Esophagus muscularis mucosa (tissue), 4 donors: ENCODE results near the gene CAMK2G. TPM values are rescaled to one million over a fixed set of nuclear protein-coding genes. Genes with fewer than 3 reads are reported as not detected.

Experiments
- DNase-seq: peaks from one replicate; pipeline ENCODE4 v3.0.0-alpha.2; 2017; ENCODE audit errors: extremely low spot score
- H3K27ac ChIP-seq, 4 donors: fragments of 200-600 bp; sonication (generic); replicated peaks in 1 of 4; 1 replicate in 3 of 4; 2 replicates in 1 of 4; pipeline ENCODE4 v1.5.1; 2016 to 2019; ENCODE audit warnings: mild to moderate bottlenecking in 1 of 4
- H3K27me3 ChIP-seq, 4 donors: fragments of 200-600 bp; sonication (generic); one replicate each; pipeline versions ENCODE4 v1.5.1 to v1.6.0; 2016 to 2019
- H3K36me3 ChIP-seq, 4 donors: fragments of 200-600 bp; sonication (generic); one replicate each; pipeline ENCODE4 v1.5.1; 2016 to 2019
- H3K4me1 ChIP-seq, 4 donors: fragments of 200-600 bp; sonication (generic); one replicate each; pipeline ENCODE4 v1.5.1; 2016 to 2019
- H3K4me3 ChIP-seq, 4 donors: fragments of 200-600 bp; sonication (generic); 1 replicate in 2 of 4; 2 replicates in 2 of 4; pipeline ENCODE4 v1.5.1; 2016 to 2019; ENCODE audit warnings: mild to moderate bottlenecking in 4 of 4, moderate library complexity in 1 of 4
- H3K9me3 ChIP-seq, 4 donors: fragments of 200-600 bp; sonication (generic); 1 replicate in 3 of 4; 2 replicates in 1 of 4; pipeline ENCODE4 v1.5.1; 2016 to 2019
- CTCF ChIP-seq, 3 experiments: fragments of 200-600 bp in 2 of 3; fragments of 450-650 bp in 1 of 3; sonication (generic) in 2 of 3; IDR thresholded peaks; one replicate each; pipeline ENCODE4 v1.5.1; 2017 to 2019; ENCODE audit warnings: antibody characterized with exemption in 3 of 3, mild to moderate bottlenecking in 2 of 3, moderate library complexity in 1 of 3
- EP300 ChIP-seq: sonication (generic); formaldehyde crosslinking; IDR thresholded peaks from one replicate; pipeline ENCODE4 v1.6.1; 2017; ENCODE audit warnings: antibody characterized with exemption
- POLR2A ChIP-seq: fragments of 450-650 bp; IDR thresholded peaks from one replicate; pipeline ENCODE4 v1.6.1; 2017; ENCODE audit warnings: antibody characterized with exemption, moderate library complexity, mild to moderate bottlenecking, low read depth
- POLR2AphosphoS5 ChIP-seq, 2 donors: sonication (generic); formaldehyde crosslinking; IDR thresholded peaks; one replicate each; pipeline ENCODE4 v1.6.1; 2017; ENCODE audit warnings: antibody characterized with exemption in 2 of 2
- WGBS: methylation state at CpG from one replicate; pipeline ENCODE4 v1.1.5; 2018; 5-methylcytosine and 5-hydroxymethylcytosine counted together
- intact Hi-C: fragments of 100-400 bp; cut with DNase I; formaldehyde crosslinking; loops from one replicate; pipeline ENCODE4 v1.15.1; 2023
- total RNA-seq, 4 donors: library from RNA; depleted of rRNA; stranded (reverse); fragments of >200 nt; gene quantifications; one replicate each; pipeline versions ENCODE4 v1.1.0 to v1.2.1, GENCODE V29; 2016

Gene CAMK2G
- total RNA-seq, 4 donors from 2014 or later = 96.4 to 201 (median 159) TPM

DNA sequence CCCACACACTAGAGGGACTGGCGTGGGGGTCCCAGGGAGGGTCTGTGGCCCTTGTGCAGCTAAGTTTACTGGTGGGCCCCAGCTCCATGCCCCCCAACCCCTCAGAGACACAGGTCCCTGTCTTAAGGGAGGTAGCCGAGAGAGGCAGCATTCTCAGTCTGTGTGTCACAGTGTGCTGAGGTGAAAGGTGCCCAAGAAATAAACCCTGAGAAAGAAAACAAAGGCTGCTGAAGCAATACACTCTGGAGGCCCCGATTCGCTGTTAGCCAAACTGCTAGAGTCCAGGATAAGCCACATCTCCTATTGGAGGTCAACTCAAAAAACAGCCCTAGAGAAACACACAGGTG, 34.3 kb downstream of the CAMK2G start:
- TF ChIP-seq POLR2A (no peak), EP300 (no peak), CTCF (IDR thresholded peaks at IDR 0.05) (no peak), POLR2AphosphoS5 (IDR thresholded peaks at IDR 0.05) (no peak)
- no peak overlapping the region for H3K27ac ChIP-seq
- H3K27me3 ChIP-seq = no peaks in the 10 kb centered on the region
- WGBS = 100% methylated on average over 3 of the region's 4 CpGs
- H3K4me1 ChIP-seq = peaks cover 0 to 18% (median 13%) of the 10 kb centered on the region in 4 donors
- no peaks in the 10 kb centered on the region for H3K9me3 ChIP-seq
- intact Hi-C loops = no loop called here
- DNase-seq = no peak
- H3K36me3 ChIP-seq = peaks cover 56 to 98% (median 91%) of the 10 kb centered on the region in 4 donors
- no peak overlapping the region for H3K4me3 ChIP-seq

GRCh38 chr10:73839276-73839966, 34.9 kb downstream of the CAMK2G start:
- intact Hi-C loops = no loop called here

GRCh38 chr10:73838827-73839226, 35.5 kb downstream of the CAMK2G start:
- Histone ChIP-seq H3K27me3 (no peaks in the 10 kb centered on the region), H3K4me1 (peaks cover 0 to 18% (median 13%) of the 10 kb centered on the region in 4 donors), H3K36me3 (peaks cover 53 to 94% (median 86%) of the 10 kb centered on the region in 4 donors), H3K4me3 (no peak overlapping the region), H3K9me3 (no peaks in the 10 kb centered on the region), H3K27ac (no peak overlapping the region)
- intact Hi-C loops = no loop called here
- no peak for DNase-seq
- WGBS = 100% methylated on average over 3 of the region's 8 CpGs
- TF ChIP-seq EP300 (no peak), POLR2AphosphoS5 (IDR thresholded peaks at IDR 0.05) (no peak), POLR2A (no peak), CTCF (IDR thresholded peaks at IDR 0.05) (no peak)

More at GRCh38 chr10:73839276-73839966, 34.9 kb downstream of the CAMK2G start:
- H3K4me3 ChIP-seq = no peak overlapping the region
- no peaks in the 10 kb centered on the region for H3K27me3 ChIP-seq
- WGBS = 92% methylated on average over 31 of the region's 40 CpGs
- TF ChIP-seq CTCF (IDR thresholded peaks at IDR 0.05) (no peak), EP300 (no peak), POLR2AphosphoS5 (IDR thresholded peaks at IDR 0.05) (no peak)
- H3K36me3 ChIP-seq = peaks cover 53 to 98% (median 90%) of the 10 kb centered on the region in 4 donors
- no peak overlapping the region for H3K27ac ChIP-seq
- no peak for DNase-seq
- peaks cover 0 to 18% (median 13%) of the 10 kb centered on the region in 4 donors for H3K4me1 ChIP-seq
- H3K9me3 ChIP-seq = no peaks in the 10 kb centered on the region

DNA sequence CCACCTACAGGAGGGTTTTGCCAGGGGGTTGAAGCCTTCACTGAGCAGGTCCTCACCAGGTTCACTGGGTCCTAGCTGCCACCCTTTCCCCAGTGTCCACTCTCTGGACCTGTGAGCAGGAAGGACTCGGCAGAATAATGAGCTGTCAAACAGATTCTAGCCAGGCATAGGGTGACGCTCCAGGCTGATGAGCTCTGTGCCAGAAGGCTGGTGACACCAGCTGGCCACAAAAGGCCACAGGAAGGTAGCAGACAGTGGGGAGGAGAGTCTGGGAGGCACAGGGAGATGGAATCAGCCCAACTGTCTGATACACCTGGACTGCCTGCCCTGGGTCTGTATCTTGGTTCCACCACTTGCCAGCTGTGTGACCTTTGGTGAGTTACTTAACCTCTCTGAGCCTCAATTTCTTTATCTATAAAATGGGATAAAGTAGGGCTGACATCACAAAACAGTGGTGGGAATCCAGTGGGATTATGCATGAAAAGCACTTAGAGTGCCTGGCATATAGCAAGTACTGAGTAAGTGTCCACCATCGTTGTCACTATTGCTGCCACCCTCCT, 36.3 kb downstream of the CAMK2G start:
- no peaks in the 10 kb centered on the region for H3K9me3 ChIP-seq
- WGBS = 89% methylated on average over 1 of the region's 3 CpGs
- no peaks in the 10 kb centered on the region for H3K27me3 ChIP-seq
- H3K36me3 ChIP-seq = peaks cover 46 to 87% (median 79%) of the 10 kb centered on the region in 4 donors
- intact Hi-C loops = no loop called here
- no peak overlapping the region for H3K4me3 ChIP-seq
- H3K27ac ChIP-seq = peak overlapping the region; percentile 64 to 72 (median 68)
- DNase-seq = no peak
- TF ChIP-seq EP300 (no peak), POLR2A (no peak)
- H3K4me1 ChIP-seq = peaks cover 0 to 18% (median 13%) of the 10 kb centered on the region in 4 donors

- TF ChIP-seq POLR2A = no peak
- peak; percentile 42 to 44 for TF ChIP-seq POLR2AphosphoS5 (IDR thresholded peaks at IDR 0.05)
- no peak for TF ChIP-seq CTCF (IDR thresholded peaks at IDR 0.05)
- Histone ChIP-seq H3K4me1 (peaks cover 0 to 18% (median 13%) of the 10 kb centered on the region in 4 donors), H3K27ac (peak overlapping the region; percentile 64 to 72 (median 68)), H3K4me3 (no peak overlapping the region), H3K27me3 (no peaks in the 10 kb centered on the region), H3K9me3 (no peaks in the 10 kb centered on the region), H3K36me3 (peaks cover 37 to 80% (median 69%) of the 10 kb centered on the region in 4 donors)
- 63% methylated on average over 3 of the region's 3 CpGs for WGBS
- intact Hi-C loops = no loop called here
- DNase-seq = no peak
Measured at GRCh38 chr10:73837072-73837471, 37.3 kb downstream of the CAMK2G start.
